ENCODE data around the gene ADCY4. TPM values are rescaled to one million over a fixed set of nuclear protein-coding genes. Genes with fewer than 3 reads are reported as not detected.

Gene ADCY4
- total and polyA plus RNA-seq, 2 of the 13 experiments (the other 11 are each of a cell fraction or from before 2014, with no cell fraction given), result 0.03 TPM; not detected in 1

- no peak for TF ChIP-seq ZFP91 (CRISPR knock-in tag; IDR thresholded peaks at IDR 0.05; ENCODE audit: borderline replicate concordance)
Observed at GRCh38 chr14:24362241-24362960, 27.5 kb upstream of the ADCY4 start (continued).

- WGBS (ENCODE audit: low lambda C conversion rate), result 46% methylated on average over 2 of the region's 2 CpGs
- CTCF ChIA-PET (ENCODE audit: low intra/inter-chr PET ratio, low total read pairs), result interaction anchor here (7.9 kb wide), 1 partner anchor 72 kb away, joined by 295 read pairs; the partner anchor contains the start of genes CBLN3 and KHNYN
Observed at GRCh38 chr14:24361326-24361725, 26.5 kb upstream of the ADCY4 start.

More at GRCh38 chr14:24361326-24361725, 26.5 kb upstream of the ADCY4 start:
- FAIRE-seq (no peak), DNase-seq (ENCODE audit: low spot score) (no peak), ATAC-seq (no peak)
- Histone ChIP-seq H3K4me3 (replicated peaks in 1 of 3; ENCODE audit: insufficient read depth in 1 of 3, low read depth in 2 of 3, low read length in 3 of 3) (no peak overlapping the region), H3K9me3 (ENCODE audit: low read length) (no peaks in the 10 kb centered on the region), H4K20me1 (ENCODE audit: insufficient read depth, low read length) (no peaks in the 10 kb centered on the region), H3K27me3 (ENCODE audit: control insufficient read depth in 1 of 2, insufficient read depth in 2 of 2, low read length in 2 of 2) (peaks cover 4 to 5% of the 10 kb centered on the region in 2 experiments; a peak in 4 of 5 replicates), H3K27ac (ENCODE audit: extremely low read length, insufficient read depth, low read length) (no peak overlapping the region), H3K36me3 (replicated peaks in 1 of 2; ENCODE audit: control insufficient read depth in 1 of 2, insufficient read depth in 2 of 2, low read length in 2 of 2) (no peaks in the 10 kb centered on the region), H3K9ac (ENCODE audit: insufficient read depth, low read depth, low read length) (no peak overlapping the region), H3K4me1 (ENCODE audit: insufficient read depth, low read length) (peaks cover 13% of the 10 kb centered on the region), H2AFZ (ENCODE audit: low read length) (no peak overlapping the region), H3K4me2 (ENCODE audit: low read depth, low read length) (no peak overlapping the region), H3K79me2 (ENCODE audit: insufficient read depth, low read length) (no peaks in the 10 kb centered on the region)
- in situ Hi-C loops (cut with HindIII; ENCODE audit: extremely low pct_ligation_motif_present, low pct_unique_long_range_greater_than_20kb) (no loop called here), intact Hi-C loops (cut with micrococcal nuclease; ENCODE audit: unreplicated experiment) (no loop called here)
- BruUV-seq (replicated peaks), result no TSS peak
- no peak for TF ChIP-seq ZBTB25 (CRISPR knock-in tag; IDR thresholded peaks at IDR 0.05)
- POLR2A ChIA-PET, result interaction anchor here (1.5 to 3.1 kb wide), 4 partner anchors 16 to 81 kb away, joined by 3 to 14 read pairs (median 8); partner anchors contain the start of genes CBLN3 and KHNYN

All from HepG2 (cell line).